H9 (cell line): Measurements from ENCODE around the gene FNIP1. TPM values are rescaled to one million over a fixed set of nuclear protein-coding genes. Genes with fewer than 3 reads are reported as not detected.

ENCODE experiments used
- DNase-seq: peaks from one replicate; pipeline ENCODE4 v3.0.0-alpha.2; 2017
- H2AFZ ChIP-seq: one replicate; pipeline ENCODE4 v1.6.1; 2013; ENCODE audit warnings: mild to moderate bottlenecking, low read length, control low read depth, moderate library complexity
- H2AK5ac ChIP-seq: 2 replicates; pipeline ENCODE4 v1.6.1; 2013; ENCODE audit warnings: low read length, control low read depth, mixed read lengths; ENCODE audit not compliant: insufficient read length
- H2BK120ac ChIP-seq: one replicate; pipeline ENCODE4 v1.6.1; 2013; ENCODE audit warnings: low read depth, mild to moderate bottlenecking, low read length, control low read depth, inconsistent platforms; ENCODE audit not compliant: poor library complexity, severe bottlenecking
- H2BK12ac ChIP-seq: 2 replicates; pipeline ENCODE4 v1.6.1; 2013; ENCODE audit warnings: low read length, control low read depth, mixed read lengths, low read depth; ENCODE audit not compliant: insufficient read length
- H2BK15ac ChIP-seq: 2 replicates; pipeline ENCODE4 v1.6.1; 2013; ENCODE audit warnings: low read depth, low read length, control low read depth
- H2BK20ac ChIP-seq: one replicate; pipeline ENCODE4 v1.6.1; 2013; ENCODE audit warnings: low read depth, mild to moderate bottlenecking, low read length, control low read depth, inconsistent platforms; ENCODE audit not compliant: poor library complexity, severe bottlenecking
- H2BK5ac ChIP-seq: 2 replicates; pipeline ENCODE4 v1.6.1; 2013; ENCODE audit warnings: low read length, control low read depth, mixed read lengths; ENCODE audit not compliant: insufficient read length
- H3K14ac ChIP-seq: 2 replicates; pipeline ENCODE4 v1.6.1; 2013; ENCODE audit warnings: low read length, control low read depth; ENCODE audit not compliant: insufficient read depth
- H3K18ac ChIP-seq: 2 replicates; pipeline ENCODE4 v1.6.1; 2013; ENCODE audit warnings: low read depth, mild to moderate bottlenecking, mixed read lengths, low read length, control low read depth; ENCODE audit not compliant: insufficient read length
- H3K23ac ChIP-seq: 2 replicates; pipeline ENCODE4 v1.6.1; 2013; ENCODE audit warnings: low read length, control low read depth, mixed read lengths, low read depth; ENCODE audit not compliant: insufficient read length
- H3K23me2 ChIP-seq: 2 replicates; pipeline ENCODE4 v1.6.1; 2013; ENCODE audit warnings: low read depth, mild to moderate bottlenecking, mixed read lengths, low read length, control low read depth; ENCODE audit not compliant: insufficient read length, poor library complexity, severe bottlenecking
- H3K27ac ChIP-seq: 2 replicates; pipeline ENCODE4 v1.5.1; 2013; ENCODE audit warnings: low read length, control low read depth, mixed read lengths, low read depth; ENCODE audit not compliant: insufficient read length
- H3K27me3 ChIP-seq: 2 replicates; pipeline ENCODE4 v1.6.1; 2013; ENCODE audit warnings: low read length, control low read depth, inconsistent platforms; ENCODE audit not compliant: insufficient read depth
- H3K4ac ChIP-seq: 2 replicates; pipeline ENCODE4 v1.6.1; 2013; ENCODE audit warnings: low read depth, mild to moderate bottlenecking, control low read depth, inconsistent platforms, low read length, moderate library complexity
- H3K4me1 ChIP-seq: 2 replicates; pipeline ENCODE4 v1.6.1; 2013; ENCODE audit warnings: low read length, control low read depth, inconsistent platforms; ENCODE audit not compliant: insufficient read depth
- H3K4me2 ChIP-seq: 2 replicates; pipeline ENCODE4 v1.6.1; 2013; ENCODE audit warnings: low read length, control low read depth, mixed read lengths; ENCODE audit not compliant: insufficient read length, insufficient read depth
- H3K56ac ChIP-seq: 2 replicates; pipeline ENCODE4 v1.6.1; 2013; ENCODE audit warnings: low read depth, mild to moderate bottlenecking, mixed read lengths, low read length, control low read depth; ENCODE audit not compliant: insufficient read length
- H3K79me1 ChIP-seq: 2 replicates; pipeline ENCODE4 v1.6.1; 2013; ENCODE audit warnings: low read depth, mild to moderate bottlenecking, moderate library complexity, low read length, control low read depth, inconsistent platforms; ENCODE audit not compliant: insufficient read depth, poor library complexity, severe bottlenecking
- H3K79me2 ChIP-seq: 2 replicates; pipeline ENCODE4 v1.6.1; 2013; ENCODE audit warnings: low read length, control low read depth, inconsistent platforms; ENCODE audit not compliant: insufficient read depth
- H3K9ac ChIP-seq: 2 replicates; pipeline ENCODE4 v1.6.1; 2013; ENCODE audit warnings: low read length, control low read depth, mixed read lengths; ENCODE audit not compliant: insufficient read length; ENCODE audit errors: extremely low read depth
- H3K9me3 ChIP-seq: one replicate; pipeline ENCODE4 v1.6.1; 2013; ENCODE audit warnings: low read depth, low read length, inconsistent platforms; ENCODE audit not compliant: control insufficient read depth
- H3T11ph ChIP-seq: one replicate; pipeline ENCODE4 v1.6.1; 2013; ENCODE audit warnings: mild to moderate bottlenecking, low read length, control low read depth, inconsistent platforms
- H4K20me1 ChIP-seq: one replicate; pipeline ENCODE4 v1.6.1; 2013; ENCODE audit not compliant: control insufficient read depth, insufficient read length, insufficient read depth
- H4K5ac ChIP-seq: 2 replicates; pipeline ENCODE4 v1.6.1; 2013; ENCODE audit warnings: low read depth, mild to moderate bottlenecking, mixed read lengths, low read length, control low read depth; ENCODE audit not compliant: insufficient read length
- H4K8ac ChIP-seq: replicated peaks from 2 replicates; pipeline ENCODE4 v1.6.1; 2013; ENCODE audit warnings: low read length, control low read depth, mixed read lengths, low read depth; ENCODE audit not compliant: insufficient read length
- H4K91ac ChIP-seq: 2 replicates; pipeline ENCODE4 v1.6.1; 2013; ENCODE audit warnings: low read depth, mild to moderate bottlenecking, moderate library complexity, mixed read lengths, low read length, control low read depth; ENCODE audit not compliant: insufficient read length
- H3K27ac Mint-ChIP-seq, 3 experiments: 2 replicates in 2 of 3; 3 replicates in 1 of 3; pipeline ENCODE4 v1.8.0; 2020 to 2021; ENCODE audit warnings: mixed read lengths in 3 of 3, mild to moderate bottlenecking in 1 of 3, moderate library complexity in 1 of 3
- H3K27me3 Mint-ChIP-seq: 2 replicates; pipeline ENCODE4 v1.8.0; 2021; ENCODE audit warnings: low read depth, mild to moderate bottlenecking, moderate library complexity, mixed read lengths
- H3K36me3 Mint-ChIP-seq, 3 experiments: 2 replicates in 2 of 3; 3 replicates in 1 of 3; pipeline ENCODE4 v1.8.0; 2020 to 2021; ENCODE audit warnings: low read depth in 3 of 3, mixed read lengths in 3 of 3; ENCODE audit not compliant: insufficient read depth in 1 of 3
- H3K4me1 Mint-ChIP-seq, 2 experiments: 2 replicates each; pipeline ENCODE4 v1.8.0; 2020; ENCODE audit warnings: mixed read lengths in 2 of 2
- H3K4me3 Mint-ChIP-seq, 2 experiments: 2 replicates in 1 of 2; 3 replicates in 1 of 2; pipeline ENCODE4 v1.8.0; 2020 to 2021; ENCODE audit warnings: mild to moderate bottlenecking in 2 of 2, mixed read lengths in 2 of 2, moderate library complexity in 1 of 2
- H3K9me3 Mint-ChIP-seq, 2 experiments: 2 replicates in 1 of 2; 3 replicates in 1 of 2; pipeline ENCODE4 v1.8.0; 2020; ENCODE audit warnings: mild to moderate bottlenecking in 2 of 2, mixed read lengths in 2 of 2, moderate library complexity in 1 of 2
- CTCF ChIP-seq: fragments of 200-600 bp; sonication (generic); conservative IDR thresholded peaks from 3 replicates; pipeline ENCODE4 v1.8.0; 2021; ENCODE audit warnings: antibody characterized with exemption, mild to moderate bottlenecking
- total RNA-seq: library from RNA; stranded (reverse); gene quantifications from 2 replicates; pipeline ENCODE4 v1.2.1, GENCODE V29; 2021

The FNIP1 gene
- total RNA-seq, 1 experiment from 2014 or later, result 13.4 TPM

- H3K27me3 Mint-ChIP-seq, result no peaks in the 10 kb centered on the region
- H3K27ac Mint-ChIP-seq, result no peak overlapping the region
- H2BK5ac ChIP-seq, result no peak overlapping the region
- no peak overlapping the region for H2BK20ac ChIP-seq
- H3K36me3 Mint-ChIP-seq, result peaks cover 0 to 3% (median 2%) of the 10 kb centered on the region in 3 experiments; a peak in 1 of 7 replicates
- no peak overlapping the region for H4K5ac ChIP-seq
- H3K56ac ChIP-seq, result no peak overlapping the region
- no peak overlapping the region for H3K4ac ChIP-seq
- DNase-seq, result no peak
- no peaks in the 10 kb centered on the region for H3K9me3 ChIP-seq
- H2AFZ ChIP-seq, result no peak overlapping the region
- no peaks in the 10 kb centered on the region for H3K9me3 Mint-ChIP-seq
- no peak overlapping the region for H3K18ac ChIP-seq
- no peak overlapping the region for H2AK5ac ChIP-seq
- no peaks in the 10 kb centered on the region for H3K23me2 ChIP-seq
- no peak for TF ChIP-seq CTCF
- H3K79me2 ChIP-seq, result no peaks in the 10 kb centered on the region
- H3K9ac ChIP-seq, result no peak overlapping the region
- H3K27ac ChIP-seq, result no peak overlapping the region
- no peaks in the 10 kb centered on the region for H3K27me3 ChIP-seq
- H4K91ac ChIP-seq, result no peak overlapping the region
- no peak overlapping the region for H2BK12ac ChIP-seq
- no peaks in the 10 kb centered on the region for H4K20me1 ChIP-seq
- no peak overlapping the region for H3T11ph ChIP-seq
- no peaks in the 10 kb centered on the region for H3K79me1 ChIP-seq
- no peaks in the 10 kb centered on the region for H3K4me1 ChIP-seq
- H4K8ac ChIP-seq, result no peak overlapping the region
- no peak overlapping the region for H2BK15ac ChIP-seq
- peaks cover 4 to 7% of the 10 kb centered on the region in 2 experiments; a peak in 2 of 4 replicates for H3K4me1 Mint-ChIP-seq
- H3K14ac ChIP-seq, result no peak overlapping the region
- no peak overlapping the region for H3K23ac ChIP-seq
- no peak overlapping the region for H3K4me3 Mint-ChIP-seq
- H2BK120ac ChIP-seq, result no peak overlapping the region
- H3K4me2 ChIP-seq, result no peak overlapping the region
Measured at GRCh38 chr5:131684595-131684994, 112.2 kb downstream of the FNIP1 start.
